Measurements from ENCODE around the gene TMEM255B. TPM values are rescaled to one million over a fixed set of nuclear protein-coding genes. Genes with fewer than 3 reads are reported as not detected.

TMEM255B gene
- total RNA-seq, 1 experiment from 2014 or later = 2.8 TPM

DNA sequence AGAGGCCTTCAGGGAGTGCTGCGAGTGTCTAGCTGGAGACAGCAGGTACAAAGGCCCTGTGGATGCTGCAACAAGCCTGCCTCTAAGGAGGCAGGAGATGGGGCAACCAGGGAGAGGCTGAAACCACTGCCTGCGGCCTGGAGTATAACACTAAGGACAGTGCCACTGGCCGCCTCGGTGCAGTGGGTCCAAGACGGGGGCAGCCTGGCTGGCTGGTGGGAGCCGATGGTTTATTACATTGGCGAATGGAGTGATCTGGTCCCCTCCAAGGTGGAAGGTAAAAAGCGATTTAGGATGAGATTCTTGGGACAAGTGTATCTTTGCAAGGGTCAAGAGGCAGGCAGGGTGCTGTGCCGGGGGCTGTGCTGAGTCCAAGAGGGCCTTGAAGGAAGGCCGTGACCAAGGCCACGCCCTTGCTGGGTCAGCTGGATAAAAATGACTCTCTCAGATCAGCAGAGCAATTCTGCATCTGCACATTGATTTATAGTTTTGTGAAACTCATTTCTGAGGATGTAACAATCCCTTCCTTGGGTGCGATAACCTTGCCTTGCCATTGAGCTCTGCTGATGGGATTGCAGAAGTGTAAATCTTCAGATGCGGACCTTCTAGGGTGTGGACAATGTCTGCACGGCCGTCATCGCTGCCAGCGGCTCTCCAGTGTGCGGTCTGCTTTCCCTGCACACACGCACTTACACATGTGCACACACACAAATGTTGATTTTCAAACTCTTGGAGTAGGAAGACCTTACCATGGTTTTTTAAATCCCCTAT is 6.0 kb downstream of the TMEM255B start:
- no peak overlapping the region for H2BK15ac ChIP-seq (ENCODE audit: low read depth, low read length)
- no peak overlapping the region for H3K14ac ChIP-seq (ENCODE audit: insufficient read depth, low read length)
- no peak overlapping the region for H2BK120ac ChIP-seq (ENCODE audit: low read depth, low read length, poor library complexity, severe bottlenecking)
- H2BK20ac ChIP-seq (ENCODE audit: low read depth, low read length, poor library complexity, severe bottlenecking) = no peak overlapping the region
- no peaks in the 10 kb centered on the region for H3K79me2 ChIP-seq (ENCODE audit: insufficient read depth, low read length)
- H4K91ac ChIP-seq (ENCODE audit: insufficient read length, low read depth, low read length) = no peak overlapping the region
- Mint-ChIP-seq H3K4me3 (no peak overlapping the region), H3K9me3 (no peaks in the 10 kb centered on the region), H3K4me1 (peaks cover 10 to 25% of the 10 kb centered on the region in 2 experiments), H3K27ac (no peak overlapping the region), H3K36me3 (ENCODE audit: insufficient read depth in 1 of 3, low read depth in 3 of 3) (no peaks in the 10 kb centered on the region), H3K27me3 (ENCODE audit: low read depth) (peaks cover 26% of the 10 kb centered on the region)
- H3K27ac ChIP-seq (ENCODE audit: insufficient read length, low read depth, low read length) = no peak overlapping the region
- no peak overlapping the region for H3T11ph ChIP-seq (ENCODE audit: low read length)
- H2AK5ac ChIP-seq (ENCODE audit: insufficient read length, low read length) = no peak overlapping the region
- H3K4me1 ChIP-seq (ENCODE audit: insufficient read depth, low read length) = no peaks in the 10 kb centered on the region
- no peaks in the 10 kb centered on the region for H3K23me2 ChIP-seq (ENCODE audit: insufficient read length, low read depth, low read length, poor library complexity, severe bottlenecking)
- no peak overlapping the region for H3K4me2 ChIP-seq (ENCODE audit: insufficient read depth, insufficient read length, low read length)
- H3K79me1 ChIP-seq (ENCODE audit: insufficient read depth, low read depth, low read length, poor library complexity, severe bottlenecking) = no peaks in the 10 kb centered on the region
- H3K27me3 ChIP-seq (ENCODE audit: insufficient read depth, low read length) = peaks cover 2% of the 10 kb centered on the region; the same call in 1 of the 2 replicates
- no peaks in the 10 kb centered on the region for H4K20me1 ChIP-seq (ENCODE audit: control insufficient read depth, insufficient read depth, insufficient read length)
- no peak overlapping the region for H4K5ac ChIP-seq (ENCODE audit: insufficient read length, low read depth, low read length)
- no peak overlapping the region for H2BK5ac ChIP-seq (ENCODE audit: insufficient read length, low read length)
- no peaks in the 10 kb centered on the region for H3K9me3 ChIP-seq (ENCODE audit: control insufficient read depth, low read depth, low read length)
- no peak overlapping the region for H4K8ac ChIP-seq (replicated peaks; ENCODE audit: insufficient read length, low read depth, low read length)
- no peak overlapping the region for H2AFZ ChIP-seq (ENCODE audit: low read length)
- DNase-seq = no peak
- TF ChIP-seq, protein P1, sequence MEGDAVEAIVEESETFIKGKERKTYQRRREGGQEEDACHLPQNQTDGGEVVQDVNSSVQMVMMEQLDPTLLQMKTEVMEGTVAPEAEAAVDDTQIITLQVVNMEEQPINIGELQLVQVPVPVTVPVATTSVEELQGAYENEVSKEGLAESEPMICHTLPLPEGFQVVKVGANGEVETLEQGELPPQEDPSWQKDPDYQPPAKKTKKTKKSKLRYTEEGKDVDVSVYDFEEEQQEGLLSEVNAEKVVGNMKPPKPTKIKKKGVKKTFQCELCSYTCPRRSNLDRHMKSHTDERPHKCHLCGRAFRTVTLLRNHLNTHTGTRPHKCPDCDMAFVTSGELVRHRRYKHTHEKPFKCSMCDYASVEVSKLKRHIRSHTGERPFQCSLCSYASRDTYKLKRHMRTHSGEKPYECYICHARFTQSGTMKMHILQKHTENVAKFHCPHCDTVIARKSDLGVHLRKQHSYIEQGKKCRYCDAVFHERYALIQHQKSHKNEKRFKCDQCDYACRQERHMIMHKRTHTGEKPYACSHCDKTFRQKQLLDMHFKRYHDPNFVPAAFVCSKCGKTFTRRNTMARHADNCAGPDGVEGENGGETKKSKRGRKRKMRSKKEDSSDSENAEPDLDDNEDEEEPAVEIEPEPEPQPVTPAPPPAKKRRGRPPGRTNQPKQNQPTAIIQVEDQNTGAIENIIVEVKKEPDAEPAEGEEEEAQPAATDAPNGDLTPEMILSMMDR (conservative IDR thresholded peaks at IDR 0.05) = no peak
- H3K18ac ChIP-seq (ENCODE audit: insufficient read length, low read depth, low read length) = no peak overlapping the region
- WGBS (ENCODE audit: extremely low coverage, insufficient read length, low lambda C conversion rate) = no CpG with 5 or more reads among the region's 19 CpGs
- H3K23ac ChIP-seq (ENCODE audit: insufficient read length, low read depth, low read length) = no peak overlapping the region
- no peak overlapping the region for H3K4ac ChIP-seq (ENCODE audit: low read depth, low read length)
- no peak overlapping the region for H3K9ac ChIP-seq (ENCODE audit: extremely low read depth, insufficient read length, low read length)
- no peak overlapping the region for H2BK12ac ChIP-seq (ENCODE audit: insufficient read length, low read depth, low read length)
- no peak overlapping the region for H3K56ac ChIP-seq (ENCODE audit: insufficient read length, low read depth, low read length)

Measured in H9 (cell line).